AML-193 (cell line): Measurements from ENCODE around the gene P2RX1.

Experiments
- DNase-seq, 2 experiments: peaks; one replicate each; lab custom pipeline; 2025; lab: John Stamatoyannopoulos, UW

P2RX1 gene

DNA sequence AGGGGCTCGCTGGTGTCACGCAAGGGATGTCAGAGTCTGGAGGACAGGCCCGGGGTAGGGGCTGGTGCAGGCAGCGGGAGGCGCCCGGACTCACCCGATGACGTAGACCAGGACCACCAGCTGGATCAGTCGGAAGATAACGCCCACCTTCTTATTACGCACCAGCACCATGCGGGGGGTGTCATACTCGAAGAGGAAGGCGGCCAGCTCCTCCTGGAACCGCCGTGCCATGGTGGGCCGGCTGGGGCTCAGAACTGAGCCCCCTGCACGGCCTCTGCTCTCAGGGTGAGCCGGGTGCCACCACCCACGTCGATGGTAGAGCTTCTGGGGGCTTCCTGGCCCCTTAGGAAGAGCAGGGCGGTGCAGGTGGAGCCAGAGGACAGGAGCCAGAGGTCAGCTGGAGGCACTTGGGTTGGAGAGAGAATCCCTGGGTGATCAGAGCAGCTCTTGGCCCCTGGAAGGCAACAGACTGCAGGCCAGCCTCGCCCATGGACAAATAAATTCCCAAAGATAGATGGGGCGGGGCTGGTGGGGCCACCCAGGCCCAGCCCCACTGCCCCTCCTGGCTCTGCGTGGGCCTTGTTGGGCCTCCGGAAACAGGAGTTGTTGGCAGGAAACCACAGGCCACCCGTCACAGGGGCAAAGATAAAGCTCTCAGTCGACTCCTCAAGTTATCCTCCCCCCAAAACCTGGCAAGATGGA lies at the start of gene P2RX1:
Gene P2RX1, minus strand, starts transcription at position 471 of the 702 bp plus-strand sequence. Its CDS starts 240 bp downstream, at position 231.
- peak; percentile 58 to 74 for DNase-seq

DNA sequence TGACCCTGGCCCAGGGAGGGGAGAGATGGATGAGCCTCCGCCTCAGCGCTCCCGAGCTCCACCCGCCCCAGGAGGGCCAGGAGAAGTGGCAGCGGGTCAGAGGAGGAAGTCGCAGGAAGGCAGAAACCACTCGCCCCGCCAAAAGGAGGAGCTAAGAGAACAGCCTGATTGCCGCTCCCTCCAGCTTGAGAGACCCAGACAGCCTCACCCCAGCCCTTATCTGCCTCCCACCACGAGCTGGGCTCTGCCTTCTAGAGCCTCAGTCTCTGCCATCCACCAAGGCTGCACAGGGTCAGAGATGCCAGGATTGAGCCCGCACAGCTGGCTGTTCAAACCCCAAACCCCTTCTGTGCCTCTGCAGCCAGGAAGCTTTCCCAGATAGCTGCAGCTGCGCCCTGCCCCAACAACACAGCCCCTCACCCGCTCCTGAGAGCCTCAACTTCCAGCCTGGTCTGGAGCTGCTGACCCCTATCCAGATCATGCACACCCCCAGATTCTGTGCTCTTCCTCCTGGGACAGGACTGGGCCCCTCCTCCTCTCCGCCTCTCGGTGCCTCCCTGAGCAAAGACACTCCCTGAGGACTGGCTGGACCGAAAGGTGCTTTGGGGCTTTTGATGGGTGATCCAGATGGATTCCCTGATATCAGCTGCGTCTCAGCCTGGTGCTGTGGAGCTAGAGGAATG lies 49.0 kb upstream of the P2RX1 start:
- DNase-seq, result peak; percentile 41 to 60

DNA sequence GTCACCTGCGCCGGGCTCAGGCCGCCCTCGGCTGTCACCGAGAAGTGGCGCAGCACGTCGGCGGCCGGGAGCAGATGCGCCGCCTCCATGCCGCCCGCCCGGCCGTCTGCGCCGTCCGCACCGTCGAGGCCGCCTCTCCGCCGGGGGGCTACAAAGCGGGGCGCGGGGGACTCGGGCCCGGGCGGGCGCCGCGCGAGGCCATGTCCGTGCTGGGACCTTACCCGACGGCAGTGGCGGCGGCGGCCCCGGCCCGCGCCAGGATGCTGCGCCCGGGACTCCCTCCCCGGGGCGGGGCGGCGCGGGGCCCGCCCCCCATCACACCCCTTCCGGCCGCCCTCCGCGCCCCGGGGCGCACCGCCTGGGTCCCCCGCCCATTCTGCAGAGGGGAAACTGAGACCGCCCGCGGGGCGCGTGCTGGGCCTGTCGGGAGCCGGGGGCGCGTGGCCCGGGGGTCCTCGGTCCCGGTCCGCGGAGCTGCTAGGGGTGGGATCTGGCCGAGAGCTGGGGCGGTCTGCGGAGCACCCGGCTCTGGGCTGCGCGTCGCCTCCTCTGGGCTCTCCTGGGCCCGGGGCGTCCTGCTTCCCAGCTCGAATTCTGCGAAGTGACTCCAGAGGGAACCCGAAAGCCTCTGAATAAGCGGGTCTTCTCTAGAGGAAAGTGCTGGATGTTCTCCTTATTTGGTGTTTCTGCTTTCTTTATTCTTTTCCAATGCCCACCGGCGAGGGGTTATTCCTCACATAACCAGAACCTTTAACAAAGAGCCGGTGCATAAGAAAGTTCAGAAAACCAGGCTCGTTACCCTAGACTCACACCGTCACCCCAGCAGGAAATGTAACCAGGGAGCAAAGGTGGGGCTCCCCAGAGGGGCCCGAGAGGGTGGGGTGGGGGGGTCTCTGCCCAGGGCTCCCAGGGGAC lies 48.2 kb upstream of the P2RX1 start, which contains the start of gene ATP2A3:
Gene ATP2A3, minus strand, starts transcription at position 235 of the 915 bp plus-strand sequence. Its CDS starts 146 bp downstream, at position 89.
- peak in 1 of 2 experiments; percentile 17 for DNase-seq

DNA sequence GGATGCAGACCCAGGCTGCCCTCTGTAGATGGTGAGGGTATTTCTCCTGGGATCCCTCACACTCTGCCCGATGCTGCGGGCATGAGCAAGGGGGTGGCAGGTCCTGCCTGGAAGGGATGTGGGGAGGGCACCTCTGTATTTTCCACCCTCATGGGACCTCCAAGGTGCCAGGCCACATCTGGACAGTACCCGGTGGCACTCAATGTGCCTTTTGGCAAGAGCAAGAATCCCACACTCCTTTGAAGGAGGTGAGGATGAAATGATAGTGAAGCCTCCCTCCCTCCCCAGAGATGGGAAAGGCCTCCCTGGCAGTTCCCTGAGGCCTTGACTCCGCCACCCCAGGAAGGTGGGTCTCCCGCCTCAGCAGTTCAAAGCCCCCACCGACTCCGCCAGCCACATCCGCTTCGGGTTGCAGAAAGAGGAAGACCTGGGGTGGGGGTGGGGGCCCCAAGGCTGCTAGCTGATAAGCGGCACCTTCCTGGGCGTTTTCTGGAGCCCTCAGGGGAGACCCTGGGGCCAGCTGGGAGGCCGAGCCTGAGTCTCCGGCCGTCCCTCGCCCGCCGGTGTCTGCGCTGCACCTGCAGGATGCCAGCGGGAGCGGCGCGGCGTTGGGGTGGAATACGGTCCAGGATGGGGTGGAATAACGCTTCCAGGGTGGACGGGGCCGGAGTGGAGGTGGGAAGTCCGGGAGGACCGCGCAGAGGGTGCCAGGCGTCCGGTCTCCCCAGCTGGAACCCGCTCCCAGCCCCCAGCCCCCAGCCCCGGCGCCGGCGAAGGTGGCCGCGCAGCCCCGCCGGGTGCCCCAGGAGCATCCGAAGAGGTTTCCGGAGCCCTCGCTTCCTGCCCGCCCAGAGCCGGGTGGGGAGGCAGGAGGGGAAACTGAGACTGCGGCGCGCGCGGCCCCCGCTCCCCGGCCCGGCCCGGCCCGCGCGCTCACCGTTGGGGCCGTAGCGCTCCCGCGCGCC lies 47.3 kb upstream of the P2RX1 start:
- DNase-seq, result peak; percentile 5 to 11

DNA sequence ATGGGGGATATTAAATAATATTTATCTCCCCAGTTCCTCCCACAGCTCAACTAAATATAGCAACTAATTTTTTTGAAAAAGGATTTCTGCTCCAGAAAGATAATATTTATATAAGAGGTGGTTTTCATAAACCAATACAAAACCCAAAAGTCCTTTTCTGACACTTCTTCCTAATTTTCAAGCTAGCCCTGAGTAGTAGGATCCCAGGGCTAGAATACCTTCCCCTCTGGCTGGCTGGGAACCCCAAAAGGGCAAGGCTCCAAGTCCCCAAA lies 46.6 kb upstream of the P2RX1 start:
- no peak for DNase-seq

DNA sequence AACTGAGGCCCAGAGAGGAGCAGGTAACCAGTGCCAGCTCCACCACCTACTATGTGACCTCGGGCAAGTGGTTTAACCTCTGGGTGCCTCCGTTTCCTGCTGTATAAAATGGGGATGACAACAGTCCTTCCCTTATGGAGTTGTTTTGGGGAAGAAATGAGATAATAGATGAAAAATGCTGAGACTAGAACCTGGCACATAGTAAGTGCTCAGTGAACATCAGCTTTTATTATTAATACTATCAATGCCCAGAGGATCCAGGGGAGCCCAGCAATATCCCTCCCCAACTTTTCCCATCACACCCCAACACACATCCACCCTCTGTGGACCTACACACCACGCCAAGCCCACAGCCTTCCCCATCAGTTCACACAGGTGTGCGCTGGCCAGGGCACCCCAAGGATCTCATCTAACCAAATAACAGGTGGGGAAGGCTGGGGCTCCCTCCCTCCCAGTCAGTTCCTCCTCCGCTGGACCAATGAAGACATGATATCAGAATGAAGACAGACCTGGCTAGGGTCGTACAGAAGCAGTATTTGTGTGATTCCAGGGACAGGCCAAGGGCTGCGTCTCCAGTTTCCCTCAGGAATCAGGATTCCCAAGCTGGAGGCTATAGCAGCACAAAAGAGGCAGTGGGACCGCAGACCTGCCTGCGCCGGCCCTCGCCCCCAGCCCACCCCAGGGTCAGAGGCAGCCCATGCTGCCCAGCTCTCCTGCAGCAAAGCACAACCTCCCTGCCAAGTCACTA lies 46.1 kb upstream of the P2RX1 start:
- no peak for DNase-seq

DNA sequence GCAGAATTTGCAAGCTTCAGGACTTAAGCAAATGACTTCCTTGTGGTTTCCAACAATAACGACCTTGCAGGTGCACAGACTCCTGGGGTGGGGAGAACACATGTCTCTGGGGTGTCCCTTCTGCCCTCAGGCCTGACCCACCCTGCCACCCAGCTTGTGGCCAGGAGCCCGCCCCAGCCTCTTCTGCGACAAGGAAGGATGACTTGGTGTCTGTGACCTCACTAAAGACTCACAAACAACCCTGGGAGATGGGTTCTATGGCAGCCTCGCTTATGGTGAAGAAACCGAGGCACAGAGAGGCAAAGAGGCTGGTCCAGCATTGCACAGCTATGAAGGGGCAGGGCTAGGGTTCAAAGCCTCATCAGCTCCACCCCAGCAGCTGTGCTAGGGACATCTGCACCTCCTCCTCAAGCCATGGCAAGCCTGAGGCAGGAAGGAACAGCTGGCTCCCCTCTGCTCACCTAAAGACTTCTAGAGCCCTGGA lies 45.3 kb upstream of the P2RX1 start:
- DNase-seq, result peak; percentile 2 to 13

DNA sequence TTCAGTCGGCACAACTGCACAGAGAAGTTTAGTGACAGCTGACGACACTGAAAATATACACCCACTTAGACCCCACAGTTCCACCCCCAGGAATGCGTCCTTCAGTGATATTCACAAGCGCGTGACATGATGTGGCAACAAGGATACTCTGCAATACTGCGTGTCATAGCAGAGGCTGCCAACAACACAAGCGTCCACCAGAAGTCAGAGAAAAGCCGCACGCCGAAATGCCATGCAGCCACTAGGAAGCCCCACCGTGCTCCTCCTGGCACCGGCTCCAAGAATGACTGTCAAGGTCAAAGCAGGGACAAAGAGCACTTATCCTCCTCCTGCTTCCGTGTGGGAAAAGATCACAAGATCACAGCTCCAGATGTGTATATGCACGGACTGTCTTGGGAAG lies 44.5 kb upstream of the P2RX1 start:
- peak; percentile 50 to 60 for DNase-seq

DNA sequence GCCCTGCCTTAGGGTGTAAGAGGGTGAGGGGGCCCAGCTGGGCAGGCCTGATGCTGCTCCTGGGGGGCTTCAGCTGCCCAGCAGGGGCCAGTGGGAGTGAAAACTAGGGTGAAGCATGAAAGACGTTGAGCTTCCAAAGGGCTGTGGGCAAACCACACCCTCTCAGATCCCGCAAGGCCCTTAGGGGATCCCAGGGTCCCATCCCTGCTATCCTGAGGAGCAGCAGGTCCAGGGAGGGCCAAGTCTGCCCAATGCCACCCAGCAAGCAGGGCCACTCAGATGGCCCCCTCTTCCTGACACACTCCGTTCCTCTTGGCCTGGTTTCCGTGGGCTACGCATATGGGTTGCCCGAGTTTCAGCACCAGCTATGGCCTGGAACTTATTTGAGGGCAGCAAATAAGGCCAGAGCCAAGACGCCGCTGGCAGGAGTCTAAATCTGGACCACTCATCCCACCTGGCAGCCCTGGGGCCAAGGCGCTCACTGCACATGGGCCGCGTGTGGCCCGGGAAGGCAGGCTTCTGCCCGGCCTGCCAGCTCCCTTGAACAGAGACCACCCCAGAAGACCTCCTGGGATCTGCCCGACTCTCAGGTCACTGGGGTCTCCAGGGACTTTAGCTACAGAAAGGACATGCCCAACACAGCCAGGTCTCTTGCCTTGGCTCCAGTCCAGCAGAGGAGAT lies 43.8 kb upstream of the P2RX1 start:
- no peak for DNase-seq

DNA sequence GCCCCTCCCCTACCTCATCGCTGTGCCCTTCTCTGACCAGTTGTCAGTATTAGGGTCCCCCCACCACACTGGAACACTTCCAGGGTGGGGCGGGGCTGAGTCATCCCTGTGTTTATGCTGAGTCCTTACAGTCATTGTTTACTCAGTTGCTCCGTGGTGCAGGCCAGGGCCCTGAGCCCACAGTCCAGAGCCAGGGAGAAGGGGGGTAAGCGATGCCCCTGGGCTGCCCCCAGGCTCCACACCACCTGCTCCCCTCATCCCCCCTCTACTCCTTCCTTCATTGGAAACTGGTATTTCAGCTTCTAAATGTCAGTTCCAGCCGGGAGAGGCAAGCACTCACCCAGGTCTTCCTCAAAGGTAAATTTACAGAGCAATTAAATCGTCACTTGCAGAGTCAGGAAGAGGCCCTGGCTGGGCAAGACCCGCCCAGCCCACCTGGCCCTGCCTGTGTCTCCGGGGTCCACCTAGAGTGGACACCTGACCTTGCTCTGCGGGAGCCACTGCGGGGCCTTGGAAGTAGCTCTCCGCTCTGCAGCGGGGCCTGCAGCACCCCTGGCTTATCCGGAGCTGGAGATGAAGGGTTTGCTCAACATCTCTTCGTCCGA lies 43.1 kb upstream of the P2RX1 start:
- no peak for DNase-seq

DNA sequence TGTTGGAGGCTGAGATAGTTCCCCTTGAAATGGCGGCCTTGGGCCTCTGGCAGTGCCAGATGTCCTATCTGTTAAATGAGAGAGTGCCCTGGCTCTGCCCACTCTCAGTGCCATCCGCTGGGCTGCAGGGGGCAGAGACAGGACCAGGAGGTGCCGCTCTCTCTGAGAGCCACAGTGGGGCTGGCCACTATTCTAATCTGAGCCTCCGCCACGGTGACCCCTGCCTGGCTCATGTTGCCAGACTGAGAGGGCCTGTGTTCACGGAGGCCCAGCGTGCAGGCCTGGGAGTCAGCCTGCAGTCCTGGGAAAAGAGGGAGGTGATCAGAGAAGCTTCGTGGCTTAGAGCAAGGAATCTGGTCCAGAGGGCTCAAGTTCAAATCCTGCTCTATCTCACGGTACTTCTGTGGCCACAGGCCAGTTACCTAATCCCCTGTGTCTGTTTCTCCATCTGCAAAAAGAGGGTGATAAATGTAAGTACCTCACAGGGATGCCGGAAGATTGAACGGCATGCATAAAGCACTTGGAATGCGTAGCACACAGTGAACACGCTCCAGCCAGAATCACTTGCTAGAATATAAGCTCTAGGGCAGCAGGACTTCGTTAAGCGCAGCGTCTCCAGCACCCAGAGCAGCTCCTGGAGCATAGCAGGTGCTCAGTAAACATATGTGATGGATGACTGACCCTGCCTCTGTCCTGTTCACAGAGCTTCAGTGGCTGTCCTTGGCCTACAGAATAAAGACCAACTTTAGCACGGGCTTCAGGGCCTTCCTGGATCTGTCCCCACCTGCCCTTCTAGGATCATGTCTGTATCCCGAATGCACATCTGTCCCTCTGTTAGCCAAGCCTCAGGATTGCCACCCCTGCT lies 41.7 kb upstream of the P2RX1 start:
- no peak for DNase-seq

DNA sequence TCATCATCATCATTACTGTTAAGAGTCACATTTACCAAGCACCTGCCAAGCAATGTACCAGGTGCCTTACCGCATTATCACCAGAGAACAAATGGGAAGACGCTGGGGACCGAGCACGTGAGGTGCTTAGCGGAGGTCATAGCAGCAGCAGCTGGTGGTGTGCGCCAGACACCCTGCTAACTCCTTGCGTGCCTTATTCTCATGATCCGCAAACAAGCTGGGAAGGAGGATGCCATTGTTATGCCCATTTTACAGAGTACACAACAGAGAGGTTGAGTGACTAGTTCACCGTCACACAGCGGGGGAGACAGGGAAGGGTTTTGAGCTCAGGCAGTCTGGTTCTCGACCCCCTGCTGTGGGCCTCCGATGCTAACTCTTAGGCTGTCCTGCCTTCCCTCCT lies 40.7 kb upstream of the P2RX1 start:
- DNase-seq, result no peak

DNA sequence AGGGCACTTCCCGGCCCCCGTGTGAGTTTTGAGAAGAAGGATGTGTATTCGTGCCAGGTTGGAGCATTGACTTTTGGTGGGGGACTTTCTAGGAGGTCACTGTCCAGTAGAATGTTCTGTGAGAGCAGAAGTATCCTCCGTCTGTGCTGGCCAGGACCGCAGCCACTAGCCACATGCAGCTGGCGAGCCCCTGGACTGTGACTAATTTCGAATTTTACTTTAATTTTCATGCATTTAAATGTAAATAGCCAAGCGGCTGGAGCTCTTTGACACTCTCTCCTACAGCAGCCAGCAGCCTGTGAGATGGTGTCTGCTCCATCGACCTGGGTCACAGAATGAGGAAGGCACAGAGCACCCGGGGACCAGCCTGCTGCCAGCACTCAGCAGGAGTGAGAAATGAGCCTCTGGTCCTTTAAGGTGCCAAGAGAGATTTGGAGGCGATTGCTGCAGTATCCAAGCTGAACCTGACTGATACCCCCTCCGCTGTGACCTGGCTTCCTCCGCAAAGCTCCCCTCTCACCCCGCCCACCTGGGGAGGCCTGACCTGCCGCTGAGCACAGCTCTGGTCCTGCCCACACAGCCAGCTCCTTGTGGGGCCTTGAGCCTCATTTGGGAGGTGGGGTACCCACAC lies 40.2 kb upstream of the P2RX1 start:
- DNase-seq, result no peak

DNA sequence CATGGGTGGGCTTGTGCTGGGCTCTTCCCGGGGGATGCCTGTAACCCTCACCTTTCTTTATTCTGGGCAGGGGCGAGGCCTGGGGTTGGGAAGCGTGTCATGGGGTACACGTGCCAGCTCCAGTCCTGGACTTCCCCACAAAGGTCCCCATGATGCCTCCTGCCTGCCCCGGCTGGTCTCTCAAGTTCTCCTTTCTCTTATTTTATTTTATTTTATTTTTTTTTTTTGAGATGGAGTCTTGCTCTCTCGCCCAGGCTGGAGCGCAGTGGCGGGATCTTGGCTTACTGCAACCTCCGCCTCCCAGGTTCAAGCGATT lies 39.4 kb upstream of the P2RX1 start:
- no peak for DNase-seq

DNA sequence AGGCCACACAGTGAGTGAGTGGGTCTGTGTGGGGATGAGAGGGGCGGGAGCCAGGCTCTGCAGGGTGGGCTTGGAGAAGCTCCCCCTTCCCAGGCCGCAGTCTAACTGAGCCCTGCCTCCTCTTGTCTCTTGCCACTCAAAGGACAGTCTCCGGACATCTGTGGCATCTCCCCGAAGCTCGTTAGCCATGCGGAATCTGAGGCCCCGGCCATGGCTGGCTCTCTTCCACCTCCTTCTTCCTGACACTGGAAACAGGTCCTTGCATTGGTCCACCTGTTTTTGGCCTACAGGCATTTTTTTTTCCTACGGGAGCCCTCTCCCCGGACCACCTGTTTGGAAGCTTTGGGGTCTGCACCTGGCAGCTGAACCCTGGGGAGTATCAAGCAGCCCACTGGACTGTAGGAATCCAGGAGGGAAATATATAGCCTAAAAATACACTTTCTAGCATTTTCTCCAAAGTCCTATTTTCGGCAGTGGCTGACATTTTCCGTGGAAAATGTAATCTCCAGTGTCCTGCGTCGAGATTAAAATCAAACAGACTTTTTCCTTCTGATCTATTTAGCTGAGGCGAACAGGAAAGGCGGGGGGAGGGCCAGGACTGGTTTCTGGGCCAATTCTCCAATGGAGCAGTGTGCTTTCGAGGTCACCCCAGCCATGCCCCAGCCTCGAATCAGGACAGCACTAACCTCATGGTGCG lies 38.9 kb upstream of the P2RX1 start:
- DNase-seq, result no peak

DNA sequence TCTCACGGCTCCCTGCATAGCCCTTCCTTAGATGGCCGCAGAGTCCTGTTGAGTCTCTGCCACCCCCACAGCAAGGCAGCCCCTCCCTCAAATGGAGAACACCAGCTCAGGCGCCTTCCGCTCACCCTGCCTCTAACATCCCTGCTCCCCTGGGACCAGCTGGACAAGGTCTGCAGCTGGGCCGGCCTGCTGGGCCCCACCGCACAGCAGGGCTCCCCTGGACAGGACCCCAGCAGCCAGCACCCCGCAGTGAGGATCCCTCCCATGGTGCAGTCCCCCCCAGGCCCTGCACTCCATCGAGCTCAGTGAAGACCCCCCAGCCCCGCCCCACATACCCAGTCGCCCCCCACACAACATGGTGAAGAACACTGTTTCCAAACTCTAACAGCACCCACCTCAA lies 37.8 kb upstream of the P2RX1 start:
- DNase-seq, result no peak

DNA sequence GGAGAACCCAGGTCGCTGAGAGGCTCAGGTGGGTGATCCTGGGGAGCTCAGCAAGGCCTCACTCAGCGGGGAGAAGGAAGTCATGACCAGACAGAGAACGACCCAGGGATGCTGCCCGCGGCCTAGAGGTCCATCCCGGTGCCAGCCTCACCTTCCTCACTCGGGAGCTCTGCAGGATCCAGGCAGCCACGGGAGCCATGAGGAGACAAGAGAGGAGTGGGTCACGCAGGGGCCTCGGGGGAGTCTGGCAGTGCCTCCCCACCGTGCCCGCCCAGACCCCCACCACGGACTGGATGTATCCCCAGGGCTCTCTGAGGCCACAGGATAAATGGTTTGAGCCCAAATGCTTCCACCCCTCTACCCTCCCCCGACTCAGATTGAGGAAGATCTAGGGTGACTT lies 37.3 kb upstream of the P2RX1 start:
- DNase-seq, result no peak

DNA sequence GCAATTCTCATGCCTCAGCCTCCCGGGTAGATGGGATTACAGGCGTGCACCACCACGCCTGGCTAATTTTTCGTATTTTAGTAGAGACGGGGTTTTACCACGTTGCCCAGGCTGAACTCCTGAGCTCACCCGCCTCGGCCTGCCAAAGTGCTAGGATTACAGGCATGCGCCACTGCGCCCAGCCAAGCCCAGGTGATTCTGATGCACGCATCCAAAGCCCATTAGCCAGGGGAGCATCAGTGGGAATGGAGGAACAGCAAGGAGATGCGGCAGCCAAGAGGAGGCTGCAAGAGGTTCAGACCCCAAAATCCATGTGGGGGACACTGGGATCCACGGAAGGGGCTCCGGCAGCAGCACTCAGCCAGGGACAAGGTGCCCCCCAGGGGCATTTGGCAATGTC lies 35.9 kb upstream of the P2RX1 start:
- no peak for DNase-seq
